OCI-LY7 (cell line): ENCODE data around the gene LHPP. TPM values are rescaled to one million over a fixed set of nuclear protein-coding genes. Genes with fewer than 3 reads are reported as not detected.

Experiments used
- BruUV-seq: library from RNA; stranded (reverse); fragments of 400-500 nt; replicated peaks from 2 replicates; lab custom pipeline; 2021; lab: Mats Ljungman, UMichigan
- CTCF ChIA-PET: fragments of 300-600 bp; sonication (Branson Sonifier 250); formaldehyde crosslinking; loops from one replicate; lab custom pipeline; 2022; ENCODE audit warnings: antibody characterized with exemption; ENCODE audit not compliant: unreplicated experiment; lab: Charles Lee
- POLR2A ChIA-PET: fragments of 300-600 bp; sonication (Branson Sonifier 250); formaldehyde crosslinking; loops from one replicate; lab custom pipeline; 2022; ENCODE audit warnings: antibody characterized with exemption; lab: Charles Lee
- DNase-seq: peaks from one replicate; pipeline ENCODE4 v3.0.0-alpha.2; 2015; ENCODE audit warnings: low spot score
- H2AFZ ChIP-seq: fragments of 200-600 bp; sonication (generic), shearing (Covaris generic); 2 replicates; pipeline ENCODE4 v1.6.1; 2014; ENCODE audit warnings: mild to moderate bottlenecking, antibody characterized with exemption, low read length, moderate library complexity
- H3K27ac ChIP-seq: fragments of 200-600 bp; sonication (generic); 2 replicates; pipeline ENCODE4 v1.5.1; 2014; ENCODE audit warnings: mixed run types, low read depth, mild to moderate bottlenecking, moderate library complexity, low read length, inconsistent platforms; ENCODE audit not compliant: poor library complexity, severe bottlenecking
- H3K36me3 ChIP-seq: fragments of 200-600 bp; sonication (generic); 2 replicates; pipeline ENCODE4 v1.6.1; 2014; ENCODE audit warnings: mild to moderate bottlenecking, antibody characterized with exemption, low read length, moderate library complexity, mixed read lengths; ENCODE audit not compliant: insufficient read depth
- H3K4me1 ChIP-seq: fragments of 200-600 bp; sonication (generic); 2 replicates; pipeline ENCODE4 v1.5.1; 2014; ENCODE audit warnings: mild to moderate bottlenecking, low read length; ENCODE audit not compliant: insufficient read depth, poor library complexity, severe bottlenecking
- H3K4me2 ChIP-seq: fragments of 200-600 bp; sonication (generic); 2 replicates; pipeline ENCODE4 v1.6.1; 2014; ENCODE audit warnings: mild to moderate bottlenecking, low read length
- H3K4me3 ChIP-seq: fragments of 200-600 bp; sonication (generic); 2 replicates; pipeline ENCODE4 v1.5.1; 2014; ENCODE audit warnings: mild to moderate bottlenecking, low read depth, low read length; ENCODE audit not compliant: poor library complexity, severe bottlenecking
- H3K79me2 ChIP-seq: fragments of 200-600 bp; sonication (generic); 2 replicates; pipeline ENCODE4 v1.6.1; 2016; ENCODE audit warnings: low read depth, mild to moderate bottlenecking, low read length, moderate library complexity, mixed read lengths; ENCODE audit not compliant: insufficient read depth
- H3K9me2 ChIP-seq: fragments of 200-600 bp; sonication (generic); 2 replicates; pipeline ENCODE4 v1.6.1; 2016; ENCODE audit warnings: mild to moderate bottlenecking, low read length, mixed read lengths; ENCODE audit not compliant: insufficient read depth
- H3K9me3 ChIP-seq: fragments of 200-600 bp; sonication (generic); 2 replicates; pipeline ENCODE4 v1.6.1; 2014; ENCODE audit warnings: mild to moderate bottlenecking, mixed run types, low read length, mixed read lengths
- H4K20me1 ChIP-seq: fragments of 200-600 bp; sonication (generic); 2 replicates; pipeline ENCODE4 v1.6.1; 2014; ENCODE audit warnings: mild to moderate bottlenecking, antibody characterized with exemption, low read length, moderate library complexity, mixed read lengths; ENCODE audit not compliant: insufficient read depth
- CTCF ChIP-seq: fragments of 200-600 bp; sonication (generic); conservative IDR thresholded peaks from 2 replicates; pipeline ENCODE4 v1.5.1; 2014; ENCODE audit warnings: mild to moderate bottlenecking, antibody characterized with exemption, low read length, moderate library complexity, mixed read lengths
- EZH2phosphoT487 ChIP-seq: fragments of 200-600 bp; sonication (generic); IDR thresholded peaks from 2 replicates; pipeline ENCODE4 v1.6.1; 2018; ENCODE audit warnings: low read depth, borderline replicate concordance, mild to moderate bottlenecking, mixed run types, antibody characterized with exemption, low read length, moderate library complexity, mixed read lengths
- intact Hi-C: fragments of 100-400 bp; cut with micrococcal nuclease; formaldehyde crosslinking; loops from one replicate; pipeline ENCODE4 v1.10.0; 2022; ENCODE audit not compliant: unreplicated experiment
- total RNA-seq, 2 experiments: library from RNA; depleted of rRNA in 1 of 2; stranded (reverse); fragments of >200 nt in 1 of 2; shearing (Covaris generic) in 1 of 2; gene quantifications; 2 replicates each; pipeline ENCODE4 v1.2.3, GENCODE V29; 2014 to 2022

LHPP gene
- total RNA-seq, 2 experiments from 2014 or later: 30.3 to 65.2 TPM

- peak; percentile 44 for DNase-seq
- Histone ChIP-seq H3K36me3 (no peaks in the 10 kb centered on the region), H3K27ac (peak overlapping the region; percentile 83), H2AFZ (peak overlapping the region; percentile 35), H3K79me2 (no peaks in the 10 kb centered on the region), H3K9me3 (no peaks in the 10 kb centered on the region), H4K20me1 (no peaks in the 10 kb centered on the region), H3K4me1 (peaks cover 97% of the 10 kb centered on the region), H3K4me3 (peak overlapping the region; percentile 40), H3K4me2 (peak overlapping the region; percentile 63), H3K9me2 (no peaks in the 10 kb centered on the region)
- ChIA-PET POLR2A (interaction anchor here (0.7 to 7.5 kb wide), 5 partner anchors 10 to 205 kb away, joined by 3 to 105 read pairs (median 8); no protein-coding TSS in a partner anchor), CTCF (interaction anchor here (0.9 to 5.0 kb wide), 3 partner anchors 10 to 210 kb away, joined by 3 to 43 read pairs (median 22); partner anchors contain the start of gene FAM53B)
- no TSS peak for BruUV-seq
- intact Hi-C loops: loop anchor here (5.0 kb wide), 1 partner anchor 381 kb away; no protein-coding TSS in a partner anchor
- peak; percentile 31; the same call in 1 of the 2 replicates for TF ChIP-seq CTCF
- no peak for TF ChIP-seq EZH2phosphoT487
Observed at GRCh38 chr10:124536496-124537050, 75.0 kb downstream of the LHPP start.

GRCh38 chr10:124537166-124537725 lies 75.6 kb downstream of the LHPP start:
- Histone ChIP-seq H2AFZ (no peak overlapping the region), H3K79me2 (no peaks in the 10 kb centered on the region), H4K20me1 (no peaks in the 10 kb centered on the region), H3K9me2 (no peaks in the 10 kb centered on the region), H3K4me2 (peak overlapping the region; percentile 63), H3K4me3 (no peak overlapping the region), H3K4me1 (peaks cover 99% of the 10 kb centered on the region), H3K36me3 (no peaks in the 10 kb centered on the region), H3K27ac (peak overlapping the region; percentile 83), H3K9me3 (no peaks in the 10 kb centered on the region)
- no peak for DNase-seq
- intact Hi-C loops: loop anchor here (5.0 kb wide), 1 partner anchor 380 kb away; no protein-coding TSS in a partner anchor
- ChIA-PET POLR2A (interaction anchor here (0.7 to 7.5 kb wide), 4 partner anchors 9 to 204 kb away, joined by 3 to 105 read pairs (median 18); no protein-coding TSS in a partner anchor), CTCF (interaction anchor here (0.9 to 5.0 kb wide), 3 partner anchors 9 to 209 kb away, joined by 3 to 43 read pairs (median 22); partner anchors contain the start of gene FAM53B)
- BruUV-seq: no TSS peak
- no peak for TF ChIP-seq CTCF
- TF ChIP-seq EZH2phosphoT487: no peak
